Measurements from ENCODE around the gene OLIG1. TPM values are rescaled to one million over a fixed set of nuclear protein-coding genes. Genes with fewer than 3 reads are reported as not detected.

The OLIG1 gene
- total and polyA plus RNA-seq, 2 of the 8 experiments (the other 6 are each of a cell fraction or from before 2014, with no cell fraction given) = 0.65 to 1.2 TPM

DNA sequence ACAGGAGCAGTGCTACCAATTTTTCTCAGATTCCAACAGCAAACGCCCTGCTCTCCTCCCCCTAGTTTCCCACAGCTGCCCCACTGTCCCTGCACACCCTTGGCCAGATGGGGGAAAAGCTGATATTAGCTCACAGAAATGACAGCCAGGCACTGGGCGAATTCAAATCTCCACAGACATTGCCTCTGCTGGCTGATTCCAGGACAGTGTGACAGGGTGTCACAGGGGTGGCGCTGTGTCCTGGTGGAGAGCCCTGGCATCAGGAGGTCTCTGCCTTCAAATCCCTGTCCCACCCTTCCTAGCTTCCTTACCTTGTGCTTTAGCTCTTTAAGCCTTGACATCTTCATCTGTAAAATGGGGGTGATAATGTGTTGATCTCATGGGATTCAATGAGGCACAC lies 10.4 kb downstream of the OLIG1 start:
- Histone ChIP-seq H3K4me3 (ENCODE audit: extremely low read depth in 1 of 4, insufficient read depth in 2 of 4, low read depth in 3 of 4, low read length in 4 of 4) (no peak overlapping the region), H3K56ac (replicated peaks; ENCODE audit: insufficient read length, low read depth, low read length) (no peak overlapping the region), H2AFZ (ENCODE audit: low read length) (no peak overlapping the region), H3K18ac (ENCODE audit: extremely low read depth, low read length) (no peak overlapping the region), H3K9me3 (ENCODE audit: insufficient read depth in 2 of 2, low read depth in 1 of 2, low read length in 1 of 2) (no peaks in the 10 kb centered on the region), H3K23ac (ENCODE audit: insufficient read length) (no peak overlapping the region), H2BK20ac (ENCODE audit: low read length) (no peak overlapping the region), H3K27me3 (replicated peaks in 1 of 4; ENCODE audit: control insufficient read depth in 3 of 4, extremely low read depth in 1 of 4, insufficient read depth in 3 of 4, low read length in 3 of 4) (peaks cover 0 to 17% (median 11%) of the 10 kb centered on the region in 4 experiments; a peak in 6 of 7 replicates), H2BK5ac (ENCODE audit: low read depth, low read length) (no peak overlapping the region), H3K9ac (replicated peaks in 1 of 4; ENCODE audit: extremely low read depth in 1 of 4, low read depth in 3 of 4, low read length in 3 of 4) (no peak overlapping the region), H3K4me2 (ENCODE audit: insufficient read depth in 1 of 2, low read depth in 2 of 2, low read length in 2 of 2) (no peak overlapping the region), H4K20me1 (replicated peaks in 1 of 2; ENCODE audit: control insufficient read depth in 1 of 2, insufficient read depth in 2 of 2, low read length in 2 of 2) (no peaks in the 10 kb centered on the region), H4K5ac (ENCODE audit: insufficient read length, low read depth, low read length) (no peak overlapping the region), H2BK15ac (ENCODE audit: low read length) (no peak overlapping the region), H3K79me1 (ENCODE audit: low read depth, low read length) (no peaks in the 10 kb centered on the region), H4K91ac (replicated peaks; ENCODE audit: insufficient read length, low read length) (no peak overlapping the region), H3K79me2 (ENCODE audit: control insufficient read depth in 1 of 2, insufficient read depth in 2 of 2, low read length in 2 of 2) (no peaks in the 10 kb centered on the region), H3K23me2 (ENCODE audit: low read depth, low read length) (no peaks in the 10 kb centered on the region), H2AK5ac (ENCODE audit: low read depth, low read length) (no peak overlapping the region), H2BK120ac (replicated peaks; ENCODE audit: low read depth, low read length) (no peak overlapping the region), H3K4me1 (replicated peaks in 1 of 4; ENCODE audit: control insufficient read depth in 3 of 4, insufficient read depth in 4 of 4, low read length in 3 of 4) (peaks cover 3 to 15% (median 8%) of the 10 kb centered on the region in 4 experiments), H3K14ac (ENCODE audit: insufficient read length) (no peak overlapping the region), H3K4ac (replicated peaks; ENCODE audit: insufficient read length, low read depth, low read length) (no peak overlapping the region), H4K8ac (ENCODE audit: extremely low read depth, insufficient read depth, low read length) (no peak overlapping the region), H2BK12ac (ENCODE audit: low read depth, low read length) (no peak overlapping the region), H3K36me3 (ENCODE audit: control insufficient read depth in 2 of 4, insufficient read depth in 4 of 4, low read length in 3 of 4) (no peaks in the 10 kb centered on the region), H3K27ac (ENCODE audit: low read depth, low read length) (no peak overlapping the region)
- ChIA-PET CTCF (ENCODE audit: partially characterized antibody) (interaction anchor here (0.9 to 1.5 kb wide), 4 partner anchors 9 to 140 kb away, joined by 3 read pairs; no protein-coding TSS in a partner anchor), POLR2A (ENCODE audit: partially characterized antibody) (interaction anchor here (1.3 kb wide), 1 partner anchor 10 kb away, joined by 4 read pairs; no protein-coding TSS in a partner anchor)
- no peak for DNase-seq (ENCODE audit: low read depth in 1 of 2, low spot score in 2 of 2)
- 77% methylated on average over 3 of the region's 3 CpGs; no CpG with 5 or more reads in 1 of the 2 experiments for WGBS, 2 experiments (ENCODE audit: extremely low coverage in 1 of 2, insufficient coverage in 1 of 2, insufficient read length in 1 of 2, insufficient replicate concordance in 2 of 2, low coverage in 1 of 2, low lambda C conversion rate in 2 of 2, missing lambda C conversion rate in 1 of 2)
- TF ChIP-seq KDM1A (IDR thresholded peaks at IDR 0.05; ENCODE audit: borderline replicate concordance, low read length) (peak; percentile 54; the same call in 1 of the 2 replicates), PHF8 (conservative IDR thresholded peaks at IDR 0.05; ENCODE audit: low read depth, low read length) (no peak)
- FAIRE-seq = no peak

All from H1 (cell line).